GM21786 (cell line): ENCODE results near the gene RALGPS2.
A peak's percentile ranks its signal among the peaks of the same experiment; 100 is the strongest.

Source experiments
- ATAC-seq: cut with Tn5 transposase; IDR thresholded peaks from one replicate; pipeline ENCODE4 v1.9.1; 2021; ENCODE audit not compliant: unreplicated experiment

The RALGPS2 gene

GRCh38 chr1:178916448-178917174 is 191.6 kb downstream of the RALGPS2 start:
- no peak for ATAC-seq

- no peak for ATAC-seq
These were observed 193.3 kb downstream of the RALGPS2 start for GRCh38 chr1:178918308-178918707.

- ATAC-seq, result no peak
These were observed 193.9 kb downstream of the RALGPS2 start for GRCh38 chr1:178918955-178919354.

- ATAC-seq, result no peak
These were observed 194.5 kb downstream of the RALGPS2 start for GRCh38 chr1:178919581-178919980.

GRCh38 chr1:178921499-178921898 is 196.5 kb downstream of the RALGPS2 start:
- ATAC-seq, result no peak

GRCh38 chr1:178923512-178923911 is 198.5 kb downstream of the RALGPS2 start:
- no peak for ATAC-seq

- no peak for ATAC-seq
These were observed 201.0 kb downstream of the RALGPS2 start for GRCh38 chr1:178926046-178926445.

GRCh38 chr1:178927003-178927402 is 202.0 kb downstream of the RALGPS2 start:
- no peak for ATAC-seq

- no peak for ATAC-seq
These were observed 203.0 kb downstream of the RALGPS2 start for GRCh38 chr1:178928041-178928440.

- peak; percentile 68 for ATAC-seq
These were observed 203.9 kb downstream of the RALGPS2 start for GRCh38 chr1:178928976-178929375.

- ATAC-seq, result no peak
These were observed 207.0 kb downstream of the RALGPS2 start for GRCh38 chr1:178931858-178932551.

- no peak for ATAC-seq
These were observed 207.5 kb downstream of the RALGPS2 start for GRCh38 chr1:178932552-178932906.

GRCh38 chr1:178933105-178933561 is 208.1 kb downstream of the RALGPS2 start:
- no peak for ATAC-seq

- ATAC-seq, result no peak
These were observed 208.9 kb downstream of the RALGPS2 start for GRCh38 chr1:178933709-178934490.

GRCh38 chr1:178934546-178934945 is 209.5 kb downstream of the RALGPS2 start:
- ATAC-seq, result no peak

- ATAC-seq, result no peak
These were observed 210.6 kb downstream of the RALGPS2 start for GRCh38 chr1:178935610-178936009.

GRCh38 chr1:178937695-178938094 is 212.7 kb downstream of the RALGPS2 start:
- no peak for ATAC-seq

- ATAC-seq, result no peak
These were observed 213.3 kb downstream of the RALGPS2 start for GRCh38 chr1:178938101-178938958.

GRCh38 chr1:178938959-178939317 is 213.9 kb downstream of the RALGPS2 start:
- no peak for ATAC-seq

- ATAC-seq, result no peak
These were observed 214.5 kb downstream of the RALGPS2 start for GRCh38 chr1:178939338-178940067.
